GM12874 (cell line): ENCODE results near the gene RAET1L.

ENCODE experiments used
- CTCF ChIP-seq: IDR thresholded peaks from 2 replicates; pipeline ENCODE4 v1.5.1; 2011; ENCODE audit warnings: low read depth, mild to moderate bottlenecking, control low read depth, low read length, moderate library complexity; ENCODE audit not compliant: insufficient read depth

Gene RAET1L

GRCh38 chr6:150068151-150068550 is 42.8 kb upstream of the RAET1L start:
- TF ChIP-seq CTCF: no peak

- TF ChIP-seq CTCF: no peak
These were observed 39.8 kb upstream of the RAET1L start for GRCh38 chr6:150065083-150065482.

- TF ChIP-seq CTCF: no peak
These were observed 38.3 kb upstream of the RAET1L start for GRCh38 chr6:150063640-150064039.

GRCh38 chr6:150058986-150059385 is 33.7 kb upstream of the RAET1L start:
- TF ChIP-seq CTCF: no peak

- no peak for TF ChIP-seq CTCF
These were observed 33.0 kb upstream of the RAET1L start for GRCh38 chr6:150058231-150058792.

- no peak for TF ChIP-seq CTCF
These were observed 32.2 kb upstream of the RAET1L start for GRCh38 chr6:150057501-150057951.

GRCh38 chr6:150056916-150057315 is 31.6 kb upstream of the RAET1L start:
- TF ChIP-seq CTCF: no peak

- no peak for TF ChIP-seq CTCF
These were observed 30.8 kb upstream of the RAET1L start for GRCh38 chr6:150056156-150056555.
